Measurements from ENCODE around the gene DRGX.

The DRGX gene

DNA sequence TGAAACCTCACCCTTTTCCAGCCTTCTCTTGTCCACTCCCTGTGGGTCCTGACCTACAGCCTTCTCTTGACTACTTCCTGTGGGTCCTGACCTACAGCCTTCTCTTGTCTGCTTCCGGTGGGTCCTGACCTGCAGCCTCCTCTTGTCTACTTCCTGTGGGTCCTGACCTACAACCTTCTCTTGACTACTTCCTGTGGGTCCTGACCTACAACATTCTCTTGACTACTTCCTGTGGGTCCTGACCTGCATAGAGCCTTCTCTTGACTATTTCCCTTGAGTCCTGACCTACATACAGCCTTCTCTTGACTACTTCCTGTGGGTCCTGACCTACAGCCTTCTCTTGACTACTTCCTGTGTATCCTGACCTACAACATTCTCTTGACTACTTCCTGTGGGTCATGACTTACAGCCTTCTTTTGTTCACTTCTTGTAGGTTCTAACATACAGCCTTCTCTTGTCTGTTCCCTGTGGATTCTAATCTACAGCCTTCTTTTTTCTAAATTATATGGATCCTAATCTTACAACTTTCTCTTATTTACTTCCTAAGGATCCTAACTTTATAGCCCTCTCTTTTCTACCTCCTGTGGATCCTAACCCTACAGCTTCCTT is 60.4 kb downstream of the DRGX start:
- DNase-seq (ENCODE audit: low spot score), result no peak

DNA sequence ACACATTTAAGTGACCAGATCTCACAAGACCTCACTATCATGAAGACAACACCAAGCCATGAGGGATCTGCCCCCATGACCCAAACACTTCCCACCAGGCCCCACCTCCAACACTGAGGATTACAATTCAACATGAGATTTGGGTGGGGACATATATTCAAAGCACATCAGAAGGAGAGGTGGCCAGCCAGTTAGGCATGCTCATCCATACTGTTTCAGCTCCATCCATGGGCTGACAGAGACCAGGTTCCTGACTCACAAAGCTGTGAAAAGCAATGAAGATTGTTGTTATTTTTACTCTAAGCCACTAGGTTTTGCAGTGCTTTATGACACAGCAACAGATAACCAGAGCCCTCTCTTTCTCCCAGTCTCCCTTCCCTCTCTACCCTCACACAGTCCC is 60.9 kb downstream of the DRGX start:
- no peak for DNase-seq (ENCODE audit: low spot score)

DNA sequence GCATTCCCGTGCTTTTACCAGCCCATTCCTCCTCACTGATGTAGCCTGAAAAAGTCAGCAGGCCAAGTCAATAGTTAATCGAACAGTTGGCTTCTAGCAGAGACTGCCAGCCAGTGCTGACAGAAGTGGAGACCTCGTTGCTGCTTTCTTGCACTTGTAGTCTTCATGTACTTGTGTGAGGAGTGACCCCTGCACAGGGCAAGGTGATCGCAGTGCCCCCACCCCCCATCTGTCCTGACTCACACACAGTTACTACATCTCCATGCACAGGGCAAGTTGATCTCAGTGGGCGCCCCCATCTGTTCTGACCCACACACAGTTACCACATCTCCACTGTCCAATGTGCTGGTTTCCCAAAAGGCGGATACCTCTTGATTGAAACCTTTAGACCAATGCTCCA is 62.7 kb downstream of the DRGX start:
- DNase-seq (ENCODE audit: low spot score), result no peak

DNA sequence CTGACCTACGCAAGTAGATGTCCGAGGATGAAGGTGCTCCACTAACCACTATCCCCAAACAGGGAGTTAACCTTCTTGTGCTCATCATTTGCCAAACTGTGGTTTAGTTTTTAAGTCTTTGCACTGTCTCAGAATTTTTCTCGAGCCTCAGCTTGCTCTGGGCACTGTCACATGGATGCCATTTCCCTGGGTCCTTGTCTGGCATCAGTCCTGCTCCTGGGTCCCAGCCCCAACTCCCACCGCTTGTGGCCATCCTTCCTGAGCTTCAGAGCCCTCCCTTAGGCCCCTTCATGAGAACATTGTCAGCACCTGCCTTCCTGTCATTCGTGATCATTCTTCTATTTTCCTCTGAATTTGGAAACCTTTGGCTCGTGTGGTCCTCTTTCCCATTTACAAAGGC is 63.1 kb downstream of the DRGX start:
- DNase-seq (ENCODE audit: low spot score), result no peak

DNA sequence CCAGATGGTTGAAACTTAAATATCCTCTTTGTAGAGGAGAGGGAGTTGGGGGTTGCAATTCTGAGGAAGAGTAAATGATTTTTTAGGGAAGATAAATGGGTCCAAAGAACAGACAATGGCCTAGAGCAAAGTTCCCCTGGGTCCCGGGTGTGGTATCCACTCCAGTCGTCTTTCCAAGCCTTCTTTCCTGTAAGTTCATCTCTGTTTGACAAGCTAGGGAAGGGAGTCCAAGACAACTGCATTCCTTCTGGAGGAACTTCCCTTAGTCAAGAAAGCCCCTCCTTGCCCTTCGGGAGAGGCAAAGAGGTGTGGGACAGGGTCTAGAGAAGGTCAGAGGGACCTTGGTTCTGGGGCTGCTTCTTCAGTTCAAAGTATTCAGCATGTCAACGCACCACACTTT is 63.6 kb downstream of the DRGX start:
- no peak for DNase-seq (ENCODE audit: low spot score)

DNA sequence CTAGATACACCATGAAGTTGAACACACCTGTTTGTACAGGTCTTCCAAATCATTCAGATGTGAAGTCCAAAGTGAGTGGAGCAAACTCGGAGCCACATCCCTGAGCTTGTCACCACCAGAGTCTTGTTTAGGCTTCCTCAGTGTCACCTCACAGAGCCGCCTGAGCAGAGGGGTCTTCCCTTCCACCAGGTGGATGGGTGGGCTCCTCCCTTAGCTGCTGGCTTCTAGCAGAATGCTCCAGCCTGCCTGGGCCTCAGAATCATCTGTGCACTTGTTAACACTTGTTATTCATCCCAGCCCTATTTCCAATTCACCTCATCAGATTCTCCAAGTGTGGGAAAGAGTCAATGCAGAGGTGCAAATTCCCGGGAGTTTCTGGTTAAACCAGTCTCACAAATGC is 64.5 kb downstream of the DRGX start:
- no peak for DNase-seq (ENCODE audit: low spot score)

DNA sequence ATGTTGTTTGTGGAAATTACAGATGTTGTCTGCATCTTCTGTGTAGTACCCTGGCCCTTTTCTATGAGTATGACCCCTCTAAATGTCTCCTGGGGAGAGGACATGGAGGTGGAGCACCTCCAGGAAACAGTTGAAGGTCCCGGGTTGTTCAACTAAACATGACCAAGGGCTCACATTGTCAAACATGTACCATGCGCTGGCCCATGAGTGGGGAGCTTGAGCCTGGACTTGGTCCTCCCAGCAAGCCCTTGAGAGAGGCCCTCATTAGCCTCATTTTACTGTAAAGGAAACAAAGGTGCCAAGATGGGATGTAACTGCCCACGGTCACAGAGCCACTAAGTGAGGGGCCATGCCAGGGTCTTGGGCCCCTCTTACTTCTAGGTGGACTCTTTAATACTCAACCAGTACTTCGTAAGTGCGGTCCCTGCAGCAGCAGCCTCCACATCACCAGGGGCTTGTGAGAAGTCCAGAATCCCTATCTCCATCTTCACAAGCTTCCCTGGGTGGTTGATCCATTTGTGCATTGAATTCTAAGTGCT is 65.7 kb downstream of the DRGX start:
- no peak for DNase-seq (ENCODE audit: low spot score)

DNA sequence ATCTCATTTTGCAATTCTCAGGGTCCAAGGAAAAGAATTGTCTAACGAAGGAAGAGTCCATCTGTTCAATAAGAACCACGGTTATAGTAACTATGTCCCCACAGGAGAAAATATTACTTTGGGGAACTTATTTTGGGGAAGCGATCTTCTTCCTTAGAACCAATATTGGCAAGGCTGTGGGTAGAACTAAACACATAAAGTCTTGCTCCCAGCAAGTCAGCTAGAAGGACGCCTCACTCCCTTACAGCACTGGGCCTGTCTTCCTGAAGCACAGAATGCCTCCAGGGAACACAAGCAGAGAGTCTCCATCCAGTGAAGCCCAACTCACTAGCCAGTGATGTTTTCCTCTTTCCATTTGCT is 66.8 kb downstream of the DRGX start:
- no peak for DNase-seq (ENCODE audit: low spot score)

DNA sequence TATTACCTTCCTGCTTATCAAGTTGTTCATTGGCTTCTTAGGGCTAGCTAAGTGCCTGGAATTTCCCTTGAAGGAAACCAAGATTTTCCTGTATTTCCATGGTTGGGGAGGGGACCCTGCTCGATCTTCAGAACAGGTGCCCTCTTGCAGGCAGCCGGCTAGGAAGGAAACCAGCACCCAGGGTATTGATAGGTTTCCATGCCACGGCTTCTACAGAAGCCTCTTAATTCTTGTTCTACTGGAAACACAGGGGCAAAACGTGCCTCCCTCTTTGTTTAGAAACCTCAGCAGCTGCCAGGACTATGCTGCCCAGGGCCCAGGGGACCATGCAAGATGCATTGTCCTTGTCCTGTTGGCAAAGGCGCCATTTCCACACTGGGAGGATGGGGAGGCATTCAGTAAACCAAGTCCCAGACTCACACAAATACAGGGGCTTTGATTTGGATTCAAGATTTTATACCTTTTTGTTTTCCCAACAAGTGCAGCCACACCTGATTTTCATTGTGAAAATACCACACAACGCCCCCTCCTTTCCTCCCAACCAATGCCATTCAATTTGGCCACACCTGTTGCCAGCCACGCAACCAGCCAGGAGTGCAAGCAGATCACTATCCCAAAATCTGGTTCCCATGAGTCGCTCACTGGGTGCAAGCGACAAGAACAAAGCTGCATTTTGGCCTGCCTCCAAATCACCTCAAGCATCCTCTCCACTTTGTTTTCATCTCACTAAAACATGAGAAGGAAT is 67.3 kb downstream of the DRGX start:
- no peak for DNase-seq (ENCODE audit: low spot score)

DNA sequence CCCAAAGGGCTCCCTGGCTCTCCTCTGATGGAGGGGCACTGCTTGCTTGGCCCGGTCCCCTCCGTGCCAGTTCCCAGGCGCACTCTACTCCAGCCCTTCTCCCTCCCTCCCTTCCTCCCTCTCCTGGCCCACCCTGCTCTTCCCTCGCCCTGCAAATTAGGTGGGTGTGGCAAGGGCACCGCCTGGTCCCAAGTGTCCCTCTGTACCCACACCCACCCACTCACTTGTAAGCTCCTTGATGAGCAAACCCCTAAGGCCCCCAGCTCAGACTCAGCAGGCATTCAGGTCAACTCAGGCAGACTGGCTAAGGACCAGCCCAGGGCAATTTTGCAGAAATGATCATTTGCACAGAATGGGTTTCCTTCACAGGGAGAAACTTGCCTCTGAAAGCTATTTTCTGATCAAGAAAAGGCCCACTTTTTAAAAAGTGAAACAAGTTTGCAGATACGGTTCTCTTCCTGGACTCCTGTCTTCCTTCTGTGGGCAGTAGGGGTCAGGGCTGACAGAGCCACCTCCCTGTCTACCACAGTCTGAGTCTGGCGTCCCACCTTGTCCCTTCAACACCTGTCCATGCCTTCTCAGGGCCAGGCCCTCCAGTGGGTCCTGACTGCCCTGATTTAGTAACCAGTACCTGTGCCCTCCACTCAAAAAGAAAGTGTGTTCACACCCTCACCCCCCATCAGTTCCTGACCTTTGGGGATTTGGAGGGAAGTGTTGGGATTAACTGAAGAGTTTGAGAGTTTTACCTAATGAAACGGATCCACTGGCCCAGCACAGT is 68.7 kb downstream of the DRGX start:
- no peak for DNase-seq (ENCODE audit: low spot score)

DNA sequence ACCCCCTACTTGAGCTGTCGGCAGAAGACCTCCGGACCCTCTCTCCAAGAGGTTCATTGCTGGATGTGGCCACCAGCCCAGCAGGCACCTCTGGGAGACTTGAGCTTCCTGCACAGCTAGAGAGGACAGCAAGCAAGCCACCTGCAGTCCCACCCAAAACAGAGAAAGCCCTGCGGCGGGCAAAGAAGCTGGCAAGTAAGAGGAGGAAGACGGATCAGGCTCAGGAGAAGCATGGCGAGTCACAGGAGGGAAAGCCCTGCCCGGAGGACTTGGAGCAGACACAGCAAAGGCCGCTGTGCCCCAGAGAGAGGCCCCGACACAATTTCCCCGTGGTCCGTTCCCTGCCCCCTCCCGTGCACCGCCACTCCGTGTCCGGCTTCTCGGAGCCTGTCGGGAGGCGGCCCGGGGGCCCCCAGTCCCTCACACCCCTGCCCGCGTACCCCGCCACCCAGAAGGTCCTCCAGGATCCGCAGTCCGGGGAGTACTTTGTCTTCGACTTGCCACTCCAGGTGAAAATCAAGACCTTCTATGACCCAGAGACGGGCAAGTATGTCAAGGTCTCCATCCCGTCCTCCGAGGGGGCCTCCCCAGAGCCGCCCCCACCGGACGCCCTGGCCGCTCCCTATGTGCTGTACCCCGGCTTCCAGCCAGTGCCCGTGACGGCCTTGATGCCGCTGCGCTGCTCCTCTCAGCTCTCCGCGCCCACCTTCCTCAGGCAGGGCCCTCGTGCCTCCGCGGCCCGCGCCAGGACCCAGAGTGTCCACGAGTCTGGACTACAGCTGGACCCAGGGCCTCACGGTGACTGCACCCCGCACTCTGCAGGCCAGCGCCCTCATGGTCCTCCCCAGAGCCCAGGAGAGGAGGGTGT is 69.7 kb downstream of the DRGX start:
- DNase-seq (ENCODE audit: low spot score), result no peak

DNA sequence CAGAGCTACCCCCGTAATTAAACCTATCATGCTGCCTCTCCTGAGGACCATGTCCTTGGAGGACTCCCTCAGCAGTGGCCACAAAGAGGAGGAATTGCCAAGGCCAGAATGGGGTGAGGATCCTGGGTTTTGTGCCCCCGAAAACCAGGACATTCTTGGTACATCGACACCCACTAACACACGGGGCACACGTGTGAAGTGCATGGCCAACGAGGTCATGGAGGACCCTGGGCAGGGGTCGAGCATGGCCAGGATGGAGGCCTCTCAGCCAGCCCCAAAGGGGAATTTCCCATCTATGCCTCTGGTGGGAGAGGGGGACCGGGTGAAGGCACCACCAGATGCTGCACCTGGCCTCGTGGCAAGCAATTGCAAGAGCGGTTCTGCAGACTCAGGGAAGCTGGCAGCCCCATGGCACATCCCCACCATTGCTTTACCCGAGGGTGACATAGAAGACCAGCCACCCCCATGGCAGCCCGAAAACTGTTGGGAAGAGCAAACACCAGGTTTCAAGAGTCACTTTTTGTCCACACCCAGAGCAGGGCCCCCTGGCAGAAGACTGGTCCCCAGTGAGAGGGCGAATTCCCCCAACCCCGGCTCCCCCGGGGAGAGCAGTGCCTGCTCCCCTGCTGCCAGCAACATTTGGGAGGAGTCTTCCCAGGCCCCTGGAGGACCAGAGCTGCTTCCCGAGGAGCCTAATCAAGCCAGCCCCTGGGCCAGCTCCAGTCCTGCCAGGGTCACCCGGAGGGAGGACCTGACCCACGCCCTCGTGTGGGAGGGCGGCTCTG is 70.6 kb downstream of the DRGX start:
- DNase-seq (ENCODE audit: low spot score), result no peak

DNA sequence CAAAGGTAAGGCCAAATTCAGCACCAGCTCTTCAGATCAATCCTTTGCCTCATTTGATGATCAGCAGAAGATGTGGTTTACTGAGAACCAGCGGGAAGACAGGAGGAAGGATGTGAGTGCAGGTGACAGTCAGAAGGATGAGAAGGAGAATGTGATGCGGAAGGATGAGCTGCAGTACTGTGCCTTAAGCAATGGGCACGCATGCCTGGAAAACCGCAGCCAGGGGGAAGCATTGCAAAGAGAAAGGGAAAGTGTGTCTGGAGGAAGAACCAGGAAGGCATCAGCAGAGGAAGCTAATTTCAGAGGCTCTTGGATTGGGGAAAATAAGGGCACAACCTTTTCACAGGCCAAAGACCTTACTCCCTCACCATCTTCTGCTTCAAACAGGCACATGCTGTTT is 71.2 kb downstream of the DRGX start:
- DNase-seq (ENCODE audit: low spot score), result no peak

DNA sequence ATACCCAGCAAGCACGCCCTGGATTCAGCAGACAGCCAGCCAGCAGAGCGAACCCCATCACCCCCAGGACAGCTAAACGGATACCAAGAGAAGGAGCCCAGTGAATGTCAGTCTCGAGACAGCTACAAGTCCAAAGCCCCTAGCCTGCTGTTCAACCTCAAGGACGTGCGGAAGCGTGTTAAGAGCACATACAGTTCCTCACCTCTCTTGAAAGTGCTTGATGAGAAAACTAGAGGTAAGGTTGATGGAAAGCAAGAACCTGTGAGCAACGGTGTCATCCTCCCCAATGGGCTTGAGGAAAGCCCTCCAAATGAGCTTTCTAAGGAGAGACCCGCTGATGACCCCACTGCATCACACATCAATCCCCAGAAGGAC is 72.0 kb downstream of the DRGX start:
- no peak for DNase-seq (ENCODE audit: low spot score)

DNA sequence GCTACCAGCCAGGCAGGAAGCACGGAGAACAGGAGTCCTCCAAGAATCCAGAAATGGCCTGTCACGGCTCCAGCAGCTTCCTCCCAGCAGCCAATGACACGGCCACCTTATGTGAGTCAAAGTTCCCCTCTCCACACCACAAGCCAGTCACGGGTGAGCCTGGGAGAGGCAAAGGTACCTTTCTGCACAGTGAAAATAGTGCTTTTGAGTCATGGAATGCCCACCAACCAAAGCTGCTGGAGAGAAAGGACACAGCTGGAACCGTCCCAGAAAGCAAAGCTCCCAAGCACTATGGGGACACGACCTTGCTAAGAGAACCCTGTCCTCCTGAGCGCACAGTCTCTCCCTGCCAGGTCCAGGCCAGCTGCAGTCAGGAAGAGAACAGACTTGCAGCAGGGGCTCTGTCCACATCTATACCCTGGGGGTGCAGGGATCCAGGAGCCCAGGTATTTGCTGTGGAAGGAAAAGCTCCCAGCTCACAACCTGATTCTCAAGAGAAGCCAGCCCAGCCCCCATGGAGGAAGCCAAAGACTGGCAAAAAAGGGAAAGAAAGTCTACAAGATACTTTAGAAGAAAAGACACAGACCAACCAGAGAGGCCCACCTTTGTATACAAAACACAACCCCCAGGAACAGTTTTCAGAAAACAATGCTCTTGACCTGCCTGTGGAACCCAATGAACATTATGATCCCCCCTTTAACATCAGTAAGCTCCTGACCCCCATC is 72.6 kb downstream of the DRGX start:
- DNase-seq (ENCODE audit: low spot score), result no peak

DNA sequence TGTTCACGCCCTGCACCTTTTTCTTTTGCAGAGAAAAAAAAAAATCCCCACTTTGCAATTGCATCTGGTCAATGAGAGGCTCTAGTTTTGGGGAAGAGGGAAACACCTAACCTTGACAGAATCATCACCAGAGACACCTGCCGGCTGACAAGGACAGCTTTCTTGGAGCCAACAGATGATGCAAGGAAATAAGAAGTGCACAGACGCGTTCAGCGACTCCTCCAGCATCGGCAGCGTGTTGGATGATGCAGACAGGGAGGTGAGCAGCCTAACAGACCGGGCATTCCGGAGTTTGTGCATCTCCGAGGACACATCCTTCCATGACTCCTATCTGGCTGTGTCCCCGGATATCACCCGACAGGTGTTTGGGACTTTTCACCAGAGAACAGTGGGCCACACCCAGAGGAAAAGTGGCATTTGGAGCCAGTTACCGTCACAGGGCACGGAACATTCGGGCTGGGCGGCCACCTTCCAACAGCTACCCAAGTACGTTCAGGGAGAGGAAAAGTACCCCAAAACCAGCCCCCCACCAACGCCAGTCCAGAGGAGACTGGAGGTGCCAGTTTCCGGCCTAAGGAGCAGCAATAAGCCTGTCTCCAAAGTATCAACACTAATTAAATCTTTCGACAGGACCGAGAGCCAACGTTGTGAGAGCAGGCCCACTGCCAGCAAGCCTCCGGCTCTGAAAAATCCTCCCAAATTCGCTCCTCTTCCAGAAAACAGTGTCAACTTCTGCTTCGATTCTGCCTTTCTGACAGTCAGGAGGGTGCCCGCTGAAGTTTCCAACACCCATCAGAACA is 73.3 kb downstream of the DRGX start:
- no peak for DNase-seq (ENCODE audit: low spot score)

DNA sequence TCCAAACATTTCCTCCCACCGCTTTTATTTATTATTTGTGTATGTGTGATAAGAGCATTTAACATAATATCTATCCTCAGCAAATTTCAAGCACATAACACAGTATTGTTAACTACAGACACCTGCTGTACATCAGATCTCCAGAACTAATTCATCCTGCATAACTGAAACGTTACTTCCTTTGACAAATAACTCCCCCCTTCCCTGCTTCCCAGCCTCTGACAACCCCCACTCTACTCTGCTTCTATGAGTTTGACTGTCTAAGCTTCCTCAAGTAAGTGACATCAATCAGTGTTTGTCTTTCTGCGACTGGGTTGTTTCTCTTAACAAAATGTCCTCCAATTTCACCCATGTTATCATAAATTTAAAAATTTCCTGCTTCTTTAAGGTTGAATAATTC is 74.9 kb downstream of the DRGX start:
- no peak for DNase-seq (ENCODE audit: low spot score)

DNA sequence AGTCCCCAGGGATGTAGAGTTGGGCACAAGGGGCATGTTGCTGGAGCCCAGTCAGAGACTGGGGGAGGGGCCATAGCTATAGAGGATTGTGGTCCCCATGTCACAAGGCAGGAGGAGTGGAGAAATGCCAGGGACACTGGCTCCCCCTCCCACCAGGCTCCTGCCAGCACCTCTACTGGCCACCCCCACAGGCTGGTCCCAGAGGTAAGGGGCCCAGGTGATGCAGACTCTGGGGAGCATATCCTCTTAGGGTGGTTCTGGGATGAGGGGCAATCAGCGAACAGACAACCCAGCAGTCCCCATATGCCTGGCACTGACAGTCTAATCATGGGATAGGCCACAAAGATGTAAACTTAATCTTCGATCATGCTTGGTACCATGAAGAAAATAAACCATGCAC is 75.7 kb downstream of the DRGX start:
- DNase-seq (ENCODE audit: low spot score), result no peak

DNA sequence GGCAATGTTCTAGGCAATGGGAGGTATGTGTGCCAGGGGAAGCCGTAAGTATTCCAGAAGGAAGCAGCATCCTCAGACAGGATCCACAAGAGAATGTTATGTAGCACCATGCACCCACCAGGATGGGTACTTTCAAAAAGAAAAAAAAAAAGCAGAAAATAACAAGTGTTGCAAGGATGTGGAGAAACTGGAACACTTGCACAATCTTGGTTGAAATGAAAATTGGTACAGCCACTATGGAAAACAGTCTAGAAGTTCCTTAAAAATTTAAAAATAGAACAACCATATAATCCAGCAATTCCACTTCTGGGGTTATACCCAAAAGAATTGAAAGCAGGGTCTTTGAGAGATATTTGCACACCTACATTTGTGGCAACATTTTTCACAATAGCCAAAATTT is 76.7 kb downstream of the DRGX start:
- DNase-seq (ENCODE audit: low spot score), result no peak

DNA sequence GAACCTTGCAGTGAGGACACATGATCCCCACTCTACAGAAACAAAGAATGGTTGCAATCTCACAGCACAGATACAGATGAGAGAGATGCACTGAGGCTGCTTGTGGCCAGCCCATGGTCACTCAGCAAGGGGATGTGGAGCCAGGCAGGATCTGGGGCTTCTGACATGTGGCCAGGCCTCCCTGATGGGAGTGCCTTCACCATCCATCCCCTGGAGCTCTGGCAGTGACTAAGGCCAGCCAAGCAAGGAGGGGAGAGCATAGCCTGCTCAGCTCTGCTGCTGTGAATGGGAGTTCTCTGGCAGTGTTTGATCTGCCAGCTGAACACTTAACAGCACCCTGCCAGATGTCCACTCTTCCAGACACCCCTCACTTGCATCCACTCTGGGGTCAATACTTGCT is 77.1 kb downstream of the DRGX start:
- DNase-seq (ENCODE audit: low spot score), result no peak

Data from CD4-positive, alpha-beta T cell treated with Interleukin-15 for 4 hours (primary cell).